GM19438 (cell line): ENCODE data around the gene CCDC188.

Source experiments
- ATAC-seq: cut with Tn5 transposase; IDR thresholded peaks from one replicate; pipeline ENCODE4 v1.9.1; 2021; ENCODE audit warnings: low read depth; ENCODE audit not compliant: unreplicated experiment

CCDC188 gene

GRCh38 chr22:20123366-20124082 lies 27.3 kb downstream of the CCDC188 start:
- ATAC-seq: no peak

GRCh38 chr22:20121856-20122415 lies 28.9 kb downstream of the CCDC188 start:
- ATAC-seq: no peak

- no peak for ATAC-seq
These were observed 32.4 kb downstream of the CCDC188 start for GRCh38 chr22:20118300-20119020.

GRCh38 chr22:20117633-20118299 lies 33.1 kb downstream of the CCDC188 start:
- peak; percentile 11 for ATAC-seq

- peak; percentile 68 for ATAC-seq
These were observed 33.8 kb downstream of the CCDC188 start, which contains the start of gene TRMT2A for GRCh38 chr22:20116951-20117632. Gene TRMT2A, minus strand, starts transcription at chr22:20117226. Its CDS starts 320 bp downstream, at chr22:20116906.

GRCh38 chr22:20116376-20116950 lies 34.4 kb downstream of the CCDC188 start:
- ATAC-seq: no peak

- ATAC-seq: no peak
These were observed 35.0 kb downstream of the CCDC188 start, which contains the start of gene RANBP1 for GRCh38 chr22:20115691-20116375. Gene RANBP1, plus strand, starts transcription at chr22:20116104. Its CDS starts 81 bp downstream, at chr22:20116185.

- no peak for ATAC-seq
These were observed 36.1 kb downstream of the CCDC188 start for GRCh38 chr22:20114506-20115475.

GRCh38 chr22:20113551-20114310 lies 37.1 kb downstream of the CCDC188 start:
- ATAC-seq: no peak

GRCh38 chr22:20112623-20113511 lies 38.0 kb downstream of the CCDC188 start:
- no peak for ATAC-seq

- ATAC-seq: no peak
These were observed 38.9 kb downstream of the CCDC188 start for GRCh38 chr22:20111689-20112622.

GRCh38 chr22:20111045-20111688 lies 39.7 kb downstream of the CCDC188 start:
- no peak for ATAC-seq

GRCh38 chr22:20110359-20110985 lies 40.4 kb downstream of the CCDC188 start:
- no peak for ATAC-seq
